HTR-8/SVneo (cell line): ENCODE data around the gene HTR2A.
A peak's percentile ranks its signal among the peaks of the same experiment; 100 is the strongest.

Source experiments
- DNase-seq: peaks from one replicate; pipeline ENCODE4 v3.0.0; 2011; ENCODE audit warnings: low spot score, mixed read lengths; ENCODE audit not compliant: insufficient read length
- FAIRE-seq: peaks from 2 replicates; lab custom pipeline; 2011; peaks lifted over from hg19 to GRCh38; lab: Jason Lieb, UNC

Gene HTR2A

DNA sequence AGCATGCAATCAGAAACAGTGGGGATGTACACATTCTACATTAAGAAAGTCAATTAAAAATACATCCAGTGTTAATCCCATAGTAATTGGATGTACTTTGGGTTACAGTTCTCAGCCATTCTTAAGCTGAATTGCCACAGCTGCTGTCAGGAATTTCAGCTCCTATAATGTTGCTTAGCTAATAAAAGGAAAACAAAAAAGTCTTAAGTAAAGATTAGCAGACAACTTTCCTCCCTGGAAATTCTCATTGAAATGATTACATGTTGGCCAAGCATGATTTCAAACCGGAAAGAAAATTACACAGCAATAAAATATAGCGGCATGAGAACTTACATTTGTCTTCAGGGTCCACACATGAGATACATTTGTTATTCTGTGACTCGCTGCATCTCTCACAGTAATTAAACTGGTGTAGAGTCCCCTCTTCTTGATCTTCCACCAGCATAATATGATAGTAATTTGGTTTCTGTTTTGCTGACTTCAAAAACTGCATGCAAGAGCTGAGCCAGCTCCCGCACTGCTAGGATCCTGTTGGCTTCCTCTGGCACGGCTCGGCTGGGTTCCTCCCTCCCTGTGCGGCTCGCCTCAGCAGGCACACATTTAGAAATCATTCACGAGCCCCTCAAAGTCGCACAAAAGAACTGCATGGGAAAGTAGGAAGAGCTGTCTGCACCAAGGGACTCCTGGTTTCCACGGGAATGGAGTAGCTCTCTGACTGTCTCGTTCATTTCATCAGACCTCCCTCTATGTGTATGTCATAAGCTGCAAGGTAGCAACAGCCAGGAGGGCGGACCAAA, at the start of gene HTR2A:
Gene HTR2A, minus strand, starts transcription at position 713 of the 797 bp plus-strand sequence. CDS start 1,147 bp downstream, outside the sequence.
- no peak for DNase-seq
- no peak for FAIRE-seq

GRCh38 chr13:46936525-46936924, 39.7 kb upstream of the HTR2A start:
- no peak for FAIRE-seq

DNA sequence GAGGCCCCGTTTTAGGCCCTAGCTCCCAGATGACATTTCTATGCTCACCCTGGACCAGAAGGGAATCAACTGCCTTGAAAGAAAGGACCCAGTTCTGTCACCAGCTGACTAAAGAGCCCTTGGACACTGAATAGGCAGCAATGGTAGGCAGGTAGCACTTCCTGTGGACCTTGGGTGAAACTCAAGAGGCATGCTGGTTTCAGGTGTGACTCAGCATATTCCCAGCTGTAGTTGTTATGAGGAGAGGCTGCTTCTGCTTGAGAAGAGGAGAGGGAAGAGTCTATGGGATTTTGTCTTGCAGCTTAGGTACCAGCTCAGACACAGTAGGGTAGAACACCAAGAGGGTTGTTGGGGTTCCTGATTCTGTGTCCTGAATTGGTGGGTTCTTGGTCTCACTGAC, 37.9 kb upstream of the HTR2A start:
- DNase-seq = no peak

More at GRCh38 chr13:46936525-46936924, 39.7 kb upstream of the HTR2A start:
- DNase-seq = no peak

GRCh38 chr13:46926916-46927590, 30.2 kb upstream of the HTR2A start:
- no peak for FAIRE-seq
- DNase-seq = no peak

More for the DNA sequence above, 37.9 kb upstream of the HTR2A start:
- no peak for FAIRE-seq

- DNase-seq (no peak), FAIRE-seq (no peak)
Measured at GRCh38 chr13:46925486-46925885, 28.6 kb upstream of the HTR2A start.

- DNase-seq (no peak), FAIRE-seq (no peak)
Measured at GRCh38 chr13:46914341-46914740, 17.5 kb upstream of the HTR2A start.

GRCh38 chr13:46913757-46914156, 16.9 kb upstream of the HTR2A start:
- no peak for DNase-seq
- FAIRE-seq = no peak

- DNase-seq (no peak), FAIRE-seq (no peak)
Measured at GRCh38 chr13:46909042-46909441, 12.2 kb upstream of the HTR2A start.

GRCh38 chr13:46908501-46908900, 11.6 kb upstream of the HTR2A start:
- FAIRE-seq = no peak
- no peak for DNase-seq

GRCh38 chr13:46906405-46906804, 9.6 kb upstream of the HTR2A start:
- DNase-seq (no peak), FAIRE-seq (no peak)

DNA sequence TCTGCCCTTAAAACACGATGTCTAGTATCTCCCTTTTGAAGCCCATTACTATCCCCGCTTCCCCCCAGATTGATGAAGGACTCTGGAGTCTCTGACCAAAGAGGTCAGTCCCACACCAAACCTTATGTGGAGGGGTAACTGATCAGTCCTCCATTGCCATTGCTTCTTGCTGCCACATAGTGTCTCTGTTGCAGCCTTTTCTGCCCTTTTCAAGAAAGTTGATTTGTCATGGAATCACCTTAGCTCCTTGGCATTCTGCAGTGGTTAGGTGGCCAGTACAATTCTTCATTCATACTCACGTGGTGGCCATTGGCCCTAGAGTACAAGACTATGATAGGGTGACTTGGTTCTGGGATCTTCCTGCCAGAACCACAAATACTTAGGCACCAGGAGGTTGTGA, 8.4 kb upstream of the HTR2A start:
- DNase-seq (no peak), FAIRE-seq (no peak)

- FAIRE-seq (no peak), DNase-seq (no peak)
Measured at GRCh38 chr13:46903748-46904147, 6.9 kb upstream of the HTR2A start.

DNA sequence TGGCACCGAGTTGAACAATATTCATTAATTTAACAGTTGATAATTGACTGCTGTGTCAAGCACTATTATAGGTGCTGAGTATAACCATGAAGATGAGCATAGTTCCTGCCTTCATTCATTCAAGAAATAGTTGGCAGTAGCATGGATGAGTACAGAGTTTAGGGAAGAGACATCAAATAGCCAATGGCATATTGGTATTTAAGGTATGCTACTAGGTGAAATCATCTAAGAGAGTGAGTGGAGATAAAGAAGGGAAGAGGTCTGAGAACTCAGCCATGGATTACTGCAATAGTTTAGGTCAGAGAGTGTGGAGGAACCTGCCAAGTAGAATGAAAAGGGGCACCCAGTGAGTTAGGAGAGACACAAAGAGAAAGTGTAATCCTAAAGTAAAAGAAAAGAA, 4.9 kb upstream of the HTR2A start:
- no peak for DNase-seq
- FAIRE-seq = no peak

DNA sequence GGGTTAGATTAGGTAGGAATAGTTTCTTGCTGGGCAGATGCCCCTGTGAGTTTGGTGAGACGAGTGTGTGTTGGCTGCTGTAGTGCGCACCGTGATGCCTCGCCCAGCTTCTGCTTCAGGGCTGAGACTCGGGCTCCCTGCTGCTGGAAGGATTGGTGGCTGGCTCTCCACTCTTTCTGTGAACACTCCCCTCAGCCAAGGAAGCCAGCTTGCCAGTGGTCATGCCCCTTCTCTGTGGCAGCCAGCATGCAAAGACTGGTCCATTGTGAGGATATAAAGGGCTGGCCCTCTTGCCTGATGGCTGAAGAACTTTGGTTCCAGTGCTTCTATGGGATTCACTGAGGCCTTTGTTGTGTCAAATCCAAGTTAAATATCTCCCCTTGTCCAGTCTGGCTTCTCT, 2.9 kb upstream of the HTR2A start:
- DNase-seq = no peak
- no peak for FAIRE-seq

DNA sequence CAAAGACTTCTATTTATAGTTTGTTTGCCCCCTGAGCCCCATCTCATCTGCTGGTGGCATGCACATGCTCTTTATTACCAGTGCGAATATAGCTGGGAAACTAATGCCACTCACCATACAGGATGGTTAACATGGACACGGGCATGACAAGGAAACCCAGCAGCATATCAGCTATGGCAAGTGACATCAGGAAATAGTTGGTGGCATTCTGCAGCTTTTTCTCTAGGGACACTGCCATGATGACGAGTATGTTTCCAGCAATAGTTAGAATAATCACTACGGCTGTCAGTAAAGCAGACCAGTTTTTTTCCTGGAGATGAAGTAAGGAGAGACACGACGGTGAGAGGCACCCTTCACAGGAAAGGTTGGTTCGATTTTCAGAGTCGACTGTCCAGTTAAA, 1.5 kb downstream of the HTR2A start:
- FAIRE-seq (no peak), DNase-seq (no peak)

DNA sequence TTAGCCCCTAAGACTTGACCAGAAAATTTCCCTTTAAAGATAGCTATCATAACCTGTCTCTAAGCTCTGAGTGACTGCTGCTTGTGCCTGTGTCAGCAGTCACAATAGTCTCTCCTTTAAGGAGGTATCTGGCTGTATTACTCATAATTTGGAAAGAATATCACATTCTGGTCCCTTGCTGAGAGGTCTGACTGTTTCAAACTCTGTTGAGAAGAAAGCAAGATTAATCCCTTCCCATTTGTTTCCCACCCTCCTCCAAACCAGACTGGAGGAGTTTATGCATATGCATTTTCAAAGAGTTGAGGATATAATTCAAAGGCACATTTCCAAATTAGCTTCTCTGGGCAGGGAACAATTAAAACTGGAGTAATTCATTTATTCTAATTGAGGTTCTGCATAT, 2.3 kb downstream of the HTR2A start:
- DNase-seq (no peak), FAIRE-seq (no peak)

DNA sequence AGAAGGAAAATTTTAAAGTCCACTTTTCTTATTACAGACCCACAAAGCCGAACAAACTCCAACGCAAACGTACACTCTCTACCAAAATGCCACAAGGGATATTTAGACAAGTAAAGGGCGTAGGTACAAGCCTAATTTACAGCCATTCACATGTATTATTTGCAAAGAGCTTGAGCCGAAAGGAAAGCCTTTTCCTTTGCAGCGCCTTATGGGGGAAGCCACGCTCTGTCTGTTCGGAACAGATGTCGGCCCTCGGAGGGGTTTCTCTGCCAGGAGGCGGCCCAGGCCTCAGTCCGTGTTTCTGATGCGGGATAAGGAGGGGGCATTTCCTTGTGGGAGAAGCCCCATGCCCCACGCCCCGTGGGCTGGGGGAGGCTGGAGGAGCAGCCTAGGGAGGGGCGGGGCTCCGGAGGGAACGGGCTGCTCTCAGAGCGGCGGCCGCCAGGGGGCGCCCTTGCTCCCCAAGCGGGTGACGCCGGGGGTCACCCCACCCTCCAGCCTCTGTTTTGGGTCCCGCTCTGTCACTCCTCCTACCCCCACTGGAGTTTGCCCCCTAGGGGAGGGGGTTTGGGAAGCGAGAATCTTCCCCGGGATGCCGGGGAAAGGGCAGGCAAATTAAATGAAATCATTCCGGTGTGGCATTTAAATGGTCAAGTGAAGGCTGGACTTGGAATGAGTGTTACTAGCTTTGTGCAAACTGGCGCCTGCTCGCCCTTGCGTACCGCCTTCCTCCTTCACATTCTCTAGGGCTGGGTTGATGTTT, 2.9 kb downstream of the HTR2A start:
- FAIRE-seq (no peak), DNase-seq (peak; percentile 28)

DNA sequence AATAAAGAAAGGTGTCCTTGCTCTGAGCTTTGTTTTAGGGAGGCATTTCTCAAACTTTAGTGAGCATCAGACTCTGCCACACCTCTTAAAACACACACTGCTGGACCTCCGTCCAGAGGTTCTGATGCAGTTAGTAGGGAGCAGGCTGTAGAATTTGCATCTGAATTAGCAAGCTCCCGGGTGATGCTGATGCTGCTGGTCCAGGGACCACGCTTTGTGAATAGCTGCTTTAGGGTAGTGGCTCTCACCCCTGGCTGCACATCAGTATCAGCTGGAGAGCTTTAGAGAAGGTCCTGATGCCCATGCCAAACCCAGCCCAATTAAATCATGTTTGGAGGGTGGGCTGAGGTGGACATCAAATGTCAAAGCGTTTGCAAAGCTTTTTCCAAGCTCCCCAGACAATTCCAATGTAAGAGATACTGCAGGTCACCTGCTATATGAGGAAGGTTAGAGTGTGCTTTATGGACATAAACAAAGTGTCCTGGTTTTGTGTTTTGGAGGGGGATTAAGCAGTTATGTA, 3.6 kb downstream of the HTR2A start:
- FAIRE-seq = no peak
- no peak for DNase-seq

- no peak for FAIRE-seq
- DNase-seq = no peak
Measured at GRCh38 chr13:46885018-46885417, 11.8 kb downstream of the HTR2A start.

- FAIRE-seq = no peak
- DNase-seq = no peak
Measured at GRCh38 chr13:46884531-46884930, 12.3 kb downstream of the HTR2A start.

GRCh38 chr13:46881621-46882020, 15.2 kb downstream of the HTR2A start:
- FAIRE-seq (no peak), DNase-seq (no peak)
